Stimulated activated CD4-positive, alpha-beta T cell treated with anti-CD3 and anti-CD28 coated beads, Interleukin-4, amount 100 ng/mL, for 48 hours (primary cell): ENCODE results near the gene HS3ST1.
"Not testable (repeated sequence)": the region's sequence is repeated elsewhere in the genome, so short reads cannot be mapped to it uniquely, and the experiment has no call there.

Source experiments
- DNase-seq, 2 donors: peaks; one replicate each; pipeline ENCODE4 v3.0.0-alpha.2; 2020; ENCODE audit warnings: low read depth in 2 of 2

Gene HS3ST1

GRCh38 chr4:11402192-11402591 lies 26.5 kb downstream of the HS3ST1 start:
- no peak for DNase-seq

GRCh38 chr4:11399461-11399971 lies 29.2 kb downstream of the HS3ST1 start:
- no peak for DNase-seq

- no peak for DNase-seq
Measured at GRCh38 chr4:11397819-11398610, 30.7 kb downstream of the HS3ST1 start.

DNA sequence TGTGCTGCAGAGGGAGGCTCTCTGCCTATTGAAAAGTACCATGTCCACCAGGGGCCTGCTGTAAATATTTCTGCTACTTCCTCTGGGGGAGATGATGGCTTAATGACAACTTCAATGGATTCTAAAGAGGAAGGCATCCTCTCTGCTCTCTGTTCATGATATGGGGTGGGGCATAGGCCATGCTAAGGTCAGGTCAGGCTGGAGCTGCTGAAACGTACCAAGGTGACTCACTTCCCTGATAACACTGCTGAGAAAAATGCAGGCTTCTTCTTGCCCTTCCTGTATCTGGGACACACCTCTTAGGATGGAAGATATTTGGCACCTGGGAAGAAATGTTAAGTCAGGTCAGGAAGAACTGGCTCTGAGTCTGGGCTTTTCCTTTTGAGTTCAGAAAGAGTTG lies 31.5 kb downstream of the HS3ST1 start:
- no peak for DNase-seq

GRCh38 chr4:11393551-11393950 lies 35.1 kb downstream of the HS3ST1 start:
- no peak for DNase-seq

DNA sequence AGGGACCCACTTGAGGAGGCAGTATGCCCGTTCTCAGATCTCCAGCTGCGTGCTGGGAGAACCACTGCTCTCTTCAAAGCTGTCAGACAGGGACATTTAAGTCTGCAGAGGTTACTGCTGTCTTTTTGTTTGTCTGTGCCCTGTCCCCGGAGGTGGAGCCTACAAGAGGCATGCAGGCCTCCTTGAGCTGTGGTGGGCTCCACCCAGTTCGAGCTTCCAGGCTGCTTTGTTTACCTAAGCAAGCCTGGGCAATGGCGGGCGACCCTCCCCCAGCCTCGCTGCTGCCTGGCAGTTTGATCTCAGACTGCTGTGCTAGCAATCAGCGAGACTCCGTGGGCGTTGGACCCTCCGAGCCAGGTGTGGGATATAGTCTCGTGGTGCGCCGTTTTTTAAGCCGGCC lies 44.6 kb downstream of the HS3ST1 start:
- not testable (repeated sequence) for DNase-seq

GRCh38 chr4:11376571-11376970 lies 52.1 kb downstream of the HS3ST1 start:
- DNase-seq = no peak

DNA sequence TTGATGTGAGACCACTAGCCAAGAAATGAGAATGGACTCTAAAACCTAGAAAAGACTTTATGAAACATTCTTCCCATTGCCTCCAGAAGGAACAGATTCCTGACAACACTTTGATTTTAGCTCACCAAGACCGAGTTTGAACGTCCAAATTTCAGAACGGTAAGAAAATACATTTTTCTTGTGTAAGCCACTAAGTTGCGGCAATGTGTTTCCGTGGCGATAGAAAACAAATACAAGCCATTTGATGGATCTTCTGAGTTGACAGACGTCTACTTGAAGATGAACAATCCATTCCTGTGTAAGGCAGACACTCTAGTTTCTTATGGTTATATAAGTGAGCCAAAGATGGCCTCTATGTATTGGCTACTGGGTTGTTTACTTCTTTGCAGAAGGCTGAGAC lies 52.5 kb downstream of the HS3ST1 start:
- no peak for DNase-seq

GRCh38 chr4:11368701-11369115 lies 60.0 kb downstream of the HS3ST1 start:
- DNase-seq = no peak

- DNase-seq = no peak
Measured at GRCh38 chr4:11367371-11367770, 61.3 kb downstream of the HS3ST1 start.

- DNase-seq = no peak
Measured at GRCh38 chr4:11366859-11367258, 61.8 kb downstream of the HS3ST1 start.

GRCh38 chr4:11365039-11365438 lies 63.7 kb downstream of the HS3ST1 start:
- DNase-seq = no peak

DNA sequence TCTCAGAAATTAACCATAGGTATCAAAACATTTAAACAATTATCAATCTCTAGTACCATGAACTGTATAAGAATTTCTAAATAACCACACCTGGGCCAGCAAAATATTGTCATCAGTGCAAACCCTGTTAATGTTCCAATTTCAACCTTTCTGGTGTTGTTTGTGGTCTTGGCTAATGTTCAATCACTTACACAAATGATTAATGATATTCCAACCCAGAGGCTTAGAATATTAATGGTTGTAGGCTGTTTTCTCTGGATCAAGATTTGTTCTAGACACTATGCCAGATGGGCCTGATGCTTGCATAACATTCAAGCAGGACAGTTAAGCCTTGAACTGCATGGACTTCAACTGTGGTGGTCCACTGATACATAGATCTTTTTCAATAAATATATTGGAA lies 69.1 kb downstream of the HS3ST1 start:
- DNase-seq = no peak

DNA sequence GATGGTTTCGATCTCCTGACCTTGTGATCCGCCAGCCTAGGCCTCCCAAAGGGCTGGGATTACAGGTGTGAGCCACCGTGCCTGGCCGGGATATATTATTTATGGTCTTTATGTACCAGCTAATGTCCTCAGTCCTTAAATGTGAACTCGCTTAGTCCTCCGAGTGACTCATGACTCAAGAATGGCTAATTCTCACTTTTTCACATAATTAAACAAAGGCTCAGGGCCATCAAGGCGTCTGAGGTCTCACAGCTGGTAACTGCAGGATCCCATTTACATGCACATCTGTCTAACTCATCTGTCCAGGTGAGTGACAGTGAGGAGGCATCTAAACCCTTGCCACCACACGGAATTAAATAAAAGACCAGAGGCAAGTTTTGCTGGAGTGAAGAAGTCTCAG lies 73.5 kb downstream of the HS3ST1 start:
- DNase-seq = no peak

- DNase-seq = no peak
Measured at GRCh38 chr4:11354531-11354930, 74.2 kb downstream of the HS3ST1 start.

DNA sequence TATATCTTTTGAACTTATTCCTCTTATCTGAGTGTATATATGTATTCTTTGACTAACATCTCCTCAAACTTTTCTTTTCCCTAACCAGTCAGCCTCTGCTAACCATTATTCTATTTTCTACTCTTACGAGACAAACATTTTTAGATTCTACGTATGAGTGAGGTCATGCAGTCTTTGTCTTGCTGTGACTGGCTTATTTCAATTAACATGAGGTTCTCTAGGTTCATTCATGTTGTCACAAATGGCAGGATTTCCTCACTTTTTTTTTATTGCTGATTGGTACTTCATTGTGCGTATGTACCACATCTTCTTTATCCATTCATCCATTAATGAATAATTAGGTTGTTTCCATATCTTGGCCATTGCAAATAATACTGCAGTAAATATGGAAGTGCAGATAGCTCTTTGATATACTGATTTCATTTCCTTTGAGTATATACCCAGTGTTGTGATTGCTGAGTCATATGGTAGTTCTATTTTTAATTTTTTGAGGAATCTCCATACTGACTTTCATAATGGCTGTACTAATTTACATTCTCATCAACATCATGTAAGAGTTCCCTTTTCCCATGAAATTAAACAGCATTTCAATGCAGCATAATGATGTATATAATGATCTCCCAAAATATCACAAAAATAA lies 80.1 kb downstream of the HS3ST1 start:
- DNase-seq = no peak

- DNase-seq = no peak
Measured at GRCh38 chr4:11344916-11345315, 83.8 kb downstream of the HS3ST1 start.

GRCh38 chr4:11343536-11343935 lies 85.2 kb downstream of the HS3ST1 start:
- DNase-seq = no peak
